Activated CD8-positive, alpha-beta T cell treated with anti-CD3 and anti-CD28 coated beads for 36 hours (primary cell): ENCODE data around the gene ATP5PB. TPM values are rescaled to one million over a fixed set of nuclear protein-coding genes. Genes with fewer than 3 reads are reported as not detected.

ENCODE experiments used
- ATAC-seq: fragments of 200-7000 bp; cut with Tn5 transposase; one replicate; pipeline ENCODE4 v1.10.0; 2021; ENCODE audit warnings: mild to moderate bottlenecking, moderate library complexity
- CTCF ChIA-PET: fragments of 350-600 bp; sonication (Branson Sonifier 250); formaldehyde crosslinking; loops from one replicate; lab custom pipeline; 2021; ENCODE audit warnings: antibody characterized with exemption; lab: Charles Lee
- POLR2A ChIA-PET: fragments of 350-600 bp; sonication (Branson Sonifier 250); formaldehyde crosslinking; loops from one replicate; lab custom pipeline; 2021; ENCODE audit warnings: antibody characterized with exemption; lab: Charles Lee
- DNase-seq: peaks from one replicate; pipeline ENCODE4 v3.0.0-alpha.2; 2020
- H3K27ac Mint-ChIP-seq: one replicate; pipeline ENCODE4 v1.8.0; 2021; ENCODE audit warnings: mild to moderate bottlenecking, mixed read lengths
- H3K27me3 Mint-ChIP-seq: one replicate; pipeline ENCODE4 v1.8.0; 2021; ENCODE audit warnings: mixed read lengths
- H3K36me3 Mint-ChIP-seq: one replicate; pipeline ENCODE4 v1.8.0; 2021; ENCODE audit warnings: low read depth, mixed read lengths
- H3K4me1 Mint-ChIP-seq: one replicate; pipeline ENCODE4 v1.8.0; 2021; ENCODE audit warnings: low read depth, mixed read lengths
- H3K4me3 Mint-ChIP-seq: one replicate; pipeline ENCODE4 v1.8.0; 2021; ENCODE audit warnings: mild to moderate bottlenecking, moderate library complexity, mixed read lengths
- H3K9me3 Mint-ChIP-seq: one replicate; pipeline ENCODE4 v1.8.0; 2021; ENCODE audit warnings: mixed read lengths
- CTCF ChIP-seq: fragments of 200-600 bp; IDR thresholded peaks from one replicate; pipeline ENCODE4 v1.8.0; 2022; ENCODE audit warnings: antibody characterized with exemption, mild to moderate bottlenecking
- intact Hi-C: fragments of 100-400 bp; cut with micrococcal nuclease; formaldehyde crosslinking; loops from one replicate; pipeline ENCODE4 v1.10.0; 2022
- total RNA-seq, 2 experiments: library from RNA; stranded (reverse); gene quantifications; one replicate each; pipeline ENCODE4 v1.2.3, GENCODE V29; 2021

ATP5PB gene
- total RNA-seq, 2 experiments from 2014 or later, result 341 to 342 TPM

DNA sequence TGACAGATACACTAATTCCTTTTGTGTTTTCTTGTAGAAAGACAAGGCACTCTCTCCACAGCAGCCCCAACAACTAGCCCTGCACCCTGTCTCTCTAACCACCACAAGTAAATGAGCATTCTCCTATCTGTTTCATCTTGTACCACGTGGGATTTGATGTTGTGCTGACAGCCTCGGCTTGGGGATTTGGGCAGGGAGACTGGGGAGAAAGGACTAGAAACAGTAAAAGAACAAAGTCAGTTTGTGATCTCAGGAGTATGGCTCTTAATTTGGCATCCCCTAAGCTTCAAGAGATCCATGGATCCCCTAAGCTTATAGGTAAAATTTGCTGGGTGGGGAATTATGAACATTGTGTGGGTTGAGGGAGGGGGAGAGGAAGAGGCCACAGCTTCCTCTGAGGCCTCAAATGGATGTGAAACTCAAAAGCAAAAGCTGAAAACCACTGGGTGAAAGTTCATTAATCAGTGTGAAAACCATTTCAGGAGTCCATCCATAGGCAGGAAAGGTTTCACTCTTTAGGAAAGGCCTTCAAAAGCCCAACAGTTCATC lies 27.6 kb downstream of the ATP5PB start:
- peak; percentile 70 for ATAC-seq
- no peaks in the 10 kb centered on the region for H3K27me3 Mint-ChIP-seq
- POLR2A ChIA-PET, result interaction anchor here (0.6 to 2.7 kb wide), 9 partner anchors 13 to 278 kb away, joined by 3 to 8 read pairs (median 3); partner anchors contain the start of gene DDX20
- peak overlapping the region; percentile 48 for H3K4me3 Mint-ChIP-seq
- H3K36me3 Mint-ChIP-seq, result peaks cover 19% of the 10 kb centered on the region
- peak overlapping the region; percentile 79 for H3K27ac Mint-ChIP-seq
- H3K9me3 Mint-ChIP-seq, result no peaks in the 10 kb centered on the region
- CTCF ChIA-PET, result interaction anchor here (0.8 to 9.9 kb wide), 16 partner anchors 8 to 292 kb away, joined by 3 to 99 read pairs (median 4); partner anchors contain the start of genes ADORA3, DDX20 and TMIGD3
- peaks cover 58% of the 10 kb centered on the region for H3K4me1 Mint-ChIP-seq
- peak; percentile 64 for DNase-seq
- no peak for TF ChIP-seq CTCF
- intact Hi-C loops, result no loop called here

- ChIA-PET POLR2A (no interaction called here), CTCF (interaction anchor here (0.7 to 9.9 kb wide), 8 partner anchors 10 to 270 kb away, joined by 3 to 99 read pairs (median 3); no protein-coding TSS in a partner anchor)
- H3K4me3 Mint-ChIP-seq, result no peak overlapping the region
- no peak for TF ChIP-seq CTCF
- H3K27me3 Mint-ChIP-seq, result no peaks in the 10 kb centered on the region
- ATAC-seq (no peak), DNase-seq (no peak)
- no peak overlapping the region for H3K27ac Mint-ChIP-seq
- peaks cover 12% of the 10 kb centered on the region for H3K36me3 Mint-ChIP-seq
- intact Hi-C loops, result no loop called here
- no peaks in the 10 kb centered on the region for H3K9me3 Mint-ChIP-seq
- H3K4me1 Mint-ChIP-seq, result peaks cover 38% of the 10 kb centered on the region
Measured at GRCh38 chr1:111480674-111481073, 31.4 kb downstream of the ATP5PB start.

DNA sequence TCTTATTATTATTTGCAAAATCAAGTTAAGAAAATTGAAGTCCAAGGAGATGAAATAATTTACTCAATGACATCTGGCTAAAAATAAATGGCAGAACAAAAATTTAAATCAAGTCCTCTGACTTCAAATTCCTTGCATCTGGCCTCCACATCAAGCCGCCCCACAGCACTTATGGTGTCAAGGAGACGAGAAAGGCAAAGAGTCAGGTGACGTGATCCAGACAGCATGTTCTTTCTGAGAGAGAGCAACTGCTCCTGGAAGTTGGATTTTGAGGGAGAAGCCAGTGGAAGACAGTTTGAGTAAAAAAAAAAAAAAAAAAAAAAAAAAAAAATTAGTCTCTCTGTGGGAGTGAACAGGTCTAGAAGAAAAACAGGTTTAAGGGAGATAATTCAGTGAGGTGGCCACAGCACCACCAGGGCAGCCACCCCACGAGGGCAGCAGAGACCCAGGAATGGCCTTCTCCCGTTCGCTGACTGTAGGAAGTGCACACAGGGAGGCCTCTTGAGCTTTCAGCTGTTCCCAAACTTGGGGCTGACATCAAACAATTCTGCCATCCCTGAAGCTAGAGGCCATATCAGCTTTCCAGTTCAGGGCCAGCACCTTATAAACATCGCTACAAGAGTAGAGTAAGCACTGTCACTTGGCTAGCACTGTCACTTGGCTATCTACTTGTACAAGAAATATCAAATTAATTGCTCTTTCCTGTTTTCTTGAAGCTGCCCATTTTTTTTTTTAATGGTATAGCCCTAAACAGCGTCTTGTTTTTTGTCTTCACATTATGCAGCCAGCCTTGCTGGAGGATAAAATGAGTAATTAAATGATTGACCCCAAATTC lies 32.3 kb downstream of the ATP5PB start:
- H3K36me3 Mint-ChIP-seq, result peaks cover 12% of the 10 kb centered on the region
- no peaks in the 10 kb centered on the region for H3K9me3 Mint-ChIP-seq
- no peak overlapping the region for H3K27ac Mint-ChIP-seq
- H3K27me3 Mint-ChIP-seq, result no peaks in the 10 kb centered on the region
- peak; percentile 52 for TF ChIP-seq CTCF
- H3K4me1 Mint-ChIP-seq, result peaks cover 29% of the 10 kb centered on the region
- ChIA-PET CTCF (interaction anchor here (0.7 to 9.9 kb wide), 27 partner anchors 9 to 888 kb away, joined by 3 to 99 read pairs (median 5); partner anchors contain the start of genes ADORA3 and TMIGD3), POLR2A (interaction anchor here (0.7 kb wide), 1 partner anchor 16 kb away, joined by 3 read pairs; no protein-coding TSS in a partner anchor)
- DNase-seq (peak; percentile 77), ATAC-seq (peak; percentile 67)
- intact Hi-C loops, result no loop called here
- no peak overlapping the region for H3K4me3 Mint-ChIP-seq

DNA sequence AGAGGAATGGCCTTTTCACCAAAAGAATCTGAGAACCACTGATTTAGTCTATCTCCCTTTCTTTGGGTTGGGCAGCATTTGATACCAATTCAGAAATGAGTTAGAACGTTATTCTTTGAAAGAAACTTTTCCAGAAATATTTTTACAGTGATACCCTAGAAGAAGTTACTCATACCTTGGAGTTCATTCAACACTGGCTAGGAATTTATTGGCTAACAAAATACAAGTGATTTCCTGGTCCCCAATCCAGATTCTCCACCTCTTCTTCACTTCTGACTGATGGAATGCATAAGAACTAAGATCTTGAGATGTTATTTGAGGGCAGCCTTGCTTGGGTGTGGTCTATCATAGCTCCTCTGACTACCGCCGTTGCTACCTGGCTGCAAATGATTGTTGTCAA lies 33.9 kb downstream of the ATP5PB start:
- Mint-ChIP-seq H3K9me3 (no peaks in the 10 kb centered on the region), H3K4me3 (no peak overlapping the region), H3K4me1 (peaks cover 13% of the 10 kb centered on the region), H3K36me3 (peaks cover 3% of the 10 kb centered on the region), H3K27ac (no peak overlapping the region), H3K27me3 (no peaks in the 10 kb centered on the region)
- no peak for TF ChIP-seq CTCF
- DNase-seq (no peak), ATAC-seq (no peak)
- ChIA-PET CTCF (interaction anchor here (1.4 to 9.9 kb wide), 4 partner anchors 25 to 284 kb away, joined by 8 to 99 read pairs (median 16); no protein-coding TSS in a partner anchor), POLR2A (no interaction called here)
- intact Hi-C loops, result no loop called here

DNA sequence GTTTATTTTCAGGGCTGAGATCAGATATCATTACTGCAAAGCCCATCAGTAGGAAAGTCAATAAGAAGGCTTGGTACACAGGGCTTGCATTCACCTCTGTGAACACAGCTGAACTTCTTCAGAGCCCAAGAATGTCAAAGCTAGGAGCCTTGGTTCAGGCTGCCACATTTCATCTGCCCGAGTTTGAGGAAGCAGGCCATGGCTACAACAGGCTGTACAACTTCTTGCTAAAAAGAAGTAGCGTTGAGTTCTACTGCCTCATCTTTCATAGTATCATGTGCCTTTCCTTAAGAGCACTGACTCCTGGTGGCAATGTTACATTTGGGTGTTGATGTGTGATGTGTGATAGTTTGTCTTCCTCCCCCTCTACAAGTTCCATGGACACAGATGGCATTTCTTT lies 34.6 kb downstream of the ATP5PB start:
- Mint-ChIP-seq H3K4me1 (peaks cover 9% of the 10 kb centered on the region), H3K27me3 (no peaks in the 10 kb centered on the region), H3K4me3 (no peak overlapping the region), H3K36me3 (no peaks in the 10 kb centered on the region), H3K27ac (no peak overlapping the region), H3K9me3 (no peaks in the 10 kb centered on the region)
- CTCF ChIA-PET, result no interaction called here
- DNase-seq (no peak), ATAC-seq (no peak)
- POLR2A ChIA-PET, result no interaction called here
- intact Hi-C loops, result no loop called here
- no peak for TF ChIP-seq CTCF
